ENCODE measurements around the gene RAG2. TPM values are rescaled to one million over a fixed set of nuclear protein-coding genes. Genes with fewer than 3 reads are reported as not detected.

Gene RAG2
- total and polyA plus RNA-seq, 2 of the 4 experiments (the other 2 are of a cell fraction), result not detected

GRCh38 chr11:36566407-36567053 lies 31.5 kb downstream of the RAG2 start:
- no peaks in the 10 kb centered on the region for H3K9me1 ChIP-seq (ENCODE audit: insufficient read depth, low read length)
- no peak overlapping the region for H3K4me2 ChIP-seq (ENCODE audit: low read depth, low read length)
- H3K79me1 ChIP-seq (ENCODE audit: low read depth in 1 of 2, low read length in 2 of 2), result no peaks in the 10 kb centered on the region
- H2BK20ac ChIP-seq (ENCODE audit: low read depth, low read length), result no peak overlapping the region
- H2BK5ac ChIP-seq (ENCODE audit: low read depth, low read length, poor library complexity, severe bottlenecking), result no peak overlapping the region
- no peak overlapping the region for H4K8ac ChIP-seq (ENCODE audit: low read depth in 2 of 2, low read length in 2 of 2)
- no peak overlapping the region for H2AK9ac ChIP-seq (replicated peaks; ENCODE audit: low read depth, low read length, poor library complexity)
- H3K4ac ChIP-seq (ENCODE audit: low read depth, low read length), result no peak overlapping the region
- dilution Hi-C loops (cut with HindIII; ENCODE audit: low sequenced_read_pairs, unreplicated experiment), result no loop called here
- no peak overlapping the region for H2BK120ac ChIP-seq (ENCODE audit: low read depth, low read length)
- no peak overlapping the region for H2AFZ ChIP-seq (replicated peaks; ENCODE audit: low read length, poor library complexity)
- no CpG with 5 or more reads among the region's 4 CpGs for WGBS, 2 experiments (ENCODE audit: extremely low coverage in 2 of 2, insufficient read length in 1 of 2)
- no TSS peak for BruUV-seq (replicated peaks)
- no peaks in the 10 kb centered on the region for H3K9me3 ChIP-seq (ENCODE audit: control insufficient read depth, insufficient read depth, low read length)
- no peak overlapping the region for H3K27ac ChIP-seq (ENCODE audit: insufficient read depth, low read length)
- no peak overlapping the region for H3K4me3 ChIP-seq (ENCODE audit: insufficient read depth, low read depth, low read length)
- no peak for TF ChIP-seq BHLHE40 (IDR thresholded peaks at IDR 0.05; ENCODE audit: low read depth, low read length)
- no peak for TF ChIP-seq CEBPB (IDR thresholded peaks at IDR 0.05; ENCODE audit: low read depth, low read length)
- TF ChIP-seq FOS (IDR thresholded peaks at IDR 0.05; ENCODE audit: low read depth, low read length), result no peak
- H4K20me1 ChIP-seq (ENCODE audit: insufficient read depth, low read length), result no peaks in the 10 kb centered on the region
- no peaks in the 10 kb centered on the region for H3K4me1 ChIP-seq (ENCODE audit: control insufficient read depth, insufficient read depth, low read length)
- ATAC-seq (ENCODE audit: low read depth) (no peak), DNase-seq (no peak)
- intact Hi-C loops (cut with micrococcal nuclease), result no loop called here
- ChIA-PET CTCF (interaction anchor here (6.0 kb wide), 1 partner anchor 180 kb away, joined by 44 read pairs; no protein-coding TSS in a partner anchor), POLR2A (ENCODE audit: unreplicated experiment) (no interaction called here)
- peaks cover 26% of the 10 kb centered on the region for H3K27me3 ChIP-seq (ENCODE audit: control insufficient read depth, insufficient read depth, low read length)
- no peak overlapping the region for H4K91ac ChIP-seq (ENCODE audit: insufficient read depth, low read depth, low read length)
- no peak overlapping the region for H3K56ac ChIP-seq (ENCODE audit: extremely low read depth, insufficient read depth, low read length)
- in situ Hi-C loops (cut with MboI; ENCODE audit: low sequenced_read_pairs), result no loop called here
- H3K36me3 ChIP-seq (ENCODE audit: control insufficient read depth, insufficient read depth, low read length), result no peaks in the 10 kb centered on the region
- H3K9ac ChIP-seq (ENCODE audit: low read depth, low read length), result no peak overlapping the region
- no peak overlapping the region for H3K14ac ChIP-seq (replicated peaks; ENCODE audit: low read depth, low read length)
- H3K23ac ChIP-seq (ENCODE audit: low read depth, low read length), result no peak overlapping the region
- H4K5ac ChIP-seq (ENCODE audit: low read depth, low read length), result no peak overlapping the region
- no peak overlapping the region for H2BK15ac ChIP-seq (ENCODE audit: low read depth, low read length)
- H2AK5ac ChIP-seq (ENCODE audit: low read depth, low read length), result no peak overlapping the region
- no peak overlapping the region for H3K18ac ChIP-seq (ENCODE audit: low read depth, low read length)
